ENCODE results near the gene LRP5.
"Not testable (repeated sequence)": the region's sequence is repeated elsewhere in the genome, so short reads cannot be mapped to it uniquely, and the experiment has no call there.

The LRP5 gene

DNA sequence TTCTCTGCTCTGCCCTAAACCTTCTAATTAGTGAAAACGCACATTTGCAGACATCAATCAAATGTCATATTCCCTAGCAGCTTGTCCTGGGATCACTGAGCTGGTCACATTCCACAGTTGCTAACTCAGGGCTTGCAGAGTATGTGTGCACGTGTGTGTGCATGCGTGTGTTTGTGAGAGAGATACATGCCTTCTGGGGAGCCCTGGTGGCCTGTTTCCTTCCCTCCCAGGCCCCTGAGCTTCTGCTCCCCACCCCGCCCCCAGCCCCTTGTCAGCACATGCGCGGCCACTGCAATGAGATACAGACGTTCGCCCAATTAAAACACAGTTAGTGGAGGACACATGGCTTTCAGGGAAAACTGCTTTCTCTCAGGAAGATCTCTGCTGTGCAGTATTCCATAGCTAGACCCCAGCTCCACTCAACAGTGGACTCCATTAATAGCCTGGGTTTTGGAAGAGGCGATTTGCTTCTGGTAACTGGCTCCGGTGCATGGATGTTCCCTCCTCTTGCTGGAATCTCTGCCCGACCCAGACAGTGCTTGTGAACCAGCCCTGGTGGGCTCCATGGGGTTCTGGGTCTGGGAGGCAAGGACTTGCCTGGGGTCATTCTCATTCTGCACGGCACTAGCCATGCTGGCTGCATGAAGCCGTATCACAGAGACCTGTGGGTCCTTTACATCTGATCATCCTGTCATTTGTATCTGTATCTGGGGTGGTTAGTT lies 17.7 kb downstream of the LRP5 start:
- DNase-seq = no peak

- no peak for DNase-seq
Measured at GRCh38 chr11:68330700-68331337, 18.4 kb downstream of the LRP5 start.

- DNase-seq = no peak
Measured at GRCh38 chr11:68331338-68331947, 19.1 kb downstream of the LRP5 start.

- DNase-seq = no peak
Measured at GRCh38 chr11:68332186-68332585, 19.8 kb downstream of the LRP5 start.

GRCh38 chr11:68333173-68333572 lies 20.8 kb downstream of the LRP5 start:
- DNase-seq = no peak

- DNase-seq = no peak
Measured at GRCh38 chr11:68334923-68335322, 22.5 kb downstream of the LRP5 start.

GRCh38 chr11:68335683-68336082 lies 23.3 kb downstream of the LRP5 start:
- DNase-seq = no peak

GRCh38 chr11:68336716-68337115 lies 24.3 kb downstream of the LRP5 start:
- DNase-seq = no peak

GRCh38 chr11:68337399-68337835 lies 25.0 kb downstream of the LRP5 start:
- no peak for DNase-seq

GRCh38 chr11:68338051-68338780 lies 25.8 kb downstream of the LRP5 start:
- no peak for DNase-seq

- DNase-seq = no peak
Measured at GRCh38 chr11:68340003-68340767, 27.8 kb downstream of the LRP5 start.

- no peak for DNase-seq
Measured at GRCh38 chr11:68340784-68341556, 28.6 kb downstream of the LRP5 start.

- DNase-seq = no peak
Measured at GRCh38 chr11:68341557-68342458, 29.4 kb downstream of the LRP5 start.

- peak; percentile 16 for DNase-seq
Measured at GRCh38 chr11:68342459-68343158, 30.2 kb downstream of the LRP5 start.

- DNase-seq = peak; percentile 13
Measured at GRCh38 chr11:68343761-68344256, 31.4 kb downstream of the LRP5 start.

- DNase-seq = not testable (repeated sequence)
Measured at GRCh38 chr11:68344821-68345220, 32.4 kb downstream of the LRP5 start.

DNA sequence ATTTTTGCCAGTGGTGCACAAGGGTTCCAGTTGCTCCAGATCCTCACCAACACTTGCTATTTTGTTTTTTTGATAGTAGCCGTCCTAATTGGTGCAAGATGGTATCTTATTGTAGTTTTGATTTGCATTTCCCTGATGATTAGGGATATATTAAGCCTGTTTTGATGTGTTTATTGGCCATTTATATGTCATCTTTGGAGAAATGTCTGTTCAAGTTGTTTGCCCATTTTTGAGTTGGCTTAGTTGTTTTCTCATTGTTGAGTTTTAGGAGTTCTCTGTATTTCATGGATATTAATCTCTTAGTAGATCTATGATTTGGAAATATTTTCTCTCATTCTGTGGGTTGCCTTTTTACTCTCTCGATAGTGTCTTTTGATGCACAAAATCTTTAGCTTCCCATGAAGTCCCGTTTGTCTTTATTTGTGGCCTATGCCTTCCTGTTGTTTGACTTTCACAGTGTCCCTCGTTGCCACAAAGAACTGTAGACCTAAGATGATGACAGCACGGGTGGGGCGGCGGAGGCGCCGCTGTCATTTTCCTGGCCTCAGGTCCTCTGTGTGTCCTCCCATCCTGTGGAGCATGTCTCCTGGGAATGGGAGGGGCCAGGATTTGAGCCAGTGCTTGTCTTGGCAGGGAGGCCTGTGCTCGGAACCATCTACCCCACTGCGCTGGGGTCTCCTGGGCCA lies 33.5 kb downstream of the LRP5 start:
- DNase-seq = no peak

DNA sequence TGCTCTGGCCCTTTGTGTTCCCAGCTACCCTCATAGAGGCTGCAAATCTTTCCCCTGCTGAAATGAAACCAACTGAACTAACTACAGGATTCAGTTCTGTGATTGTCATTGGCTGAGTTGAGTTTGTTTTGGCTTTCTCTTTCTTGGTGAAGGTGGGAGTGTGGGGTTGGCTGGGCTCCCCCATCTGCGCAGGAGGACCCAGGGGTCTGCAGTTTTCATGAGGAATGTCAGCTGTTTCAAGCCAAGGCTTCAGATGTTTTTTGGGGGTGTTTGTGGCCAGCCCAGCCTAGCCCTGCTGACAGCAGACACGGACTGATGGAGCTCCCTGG lies 34.0 kb downstream of the LRP5 start:
- DNase-seq = no peak

GRCh38 chr11:68347345-68347744 lies 35.0 kb downstream of the LRP5 start:
- DNase-seq = no peak

GRCh38 chr11:68347841-68348240 lies 35.5 kb downstream of the LRP5 start:
- no peak for DNase-seq
